OCI-LY7 (cell line): ENCODE results near the gene TM4SF1. TPM values are rescaled to one million over a fixed set of nuclear protein-coding genes. Genes with fewer than 3 reads are reported as not detected.

ENCODE experiments used
- BruUV-seq: library from RNA; stranded (reverse); fragments of 400-500 nt; replicated peaks from 2 replicates; lab custom pipeline; 2021; lab: Mats Ljungman, UMichigan
- CTCF ChIA-PET: fragments of 300-600 bp; sonication (Branson Sonifier 250); formaldehyde crosslinking; loops from one replicate; lab custom pipeline; 2022; ENCODE audit warnings: antibody characterized with exemption; ENCODE audit not compliant: unreplicated experiment; lab: Charles Lee
- POLR2A ChIA-PET: fragments of 300-600 bp; sonication (Branson Sonifier 250); formaldehyde crosslinking; loops from one replicate; lab custom pipeline; 2022; ENCODE audit warnings: antibody characterized with exemption; lab: Charles Lee
- DNase-seq: peaks from one replicate; pipeline ENCODE4 v3.0.0-alpha.2; 2015; ENCODE audit warnings: low spot score
- H2AFZ ChIP-seq: fragments of 200-600 bp; sonication (generic), shearing (Covaris generic); 2 replicates; pipeline ENCODE4 v1.6.1; 2014; ENCODE audit warnings: mild to moderate bottlenecking, antibody characterized with exemption, low read length, moderate library complexity
- H3K27ac ChIP-seq: fragments of 200-600 bp; sonication (generic); 2 replicates; pipeline ENCODE4 v1.5.1; 2014; ENCODE audit warnings: mixed run types, low read depth, mild to moderate bottlenecking, moderate library complexity, low read length, inconsistent platforms; ENCODE audit not compliant: poor library complexity, severe bottlenecking
- H3K36me3 ChIP-seq: fragments of 200-600 bp; sonication (generic); 2 replicates; pipeline ENCODE4 v1.6.1; 2014; ENCODE audit warnings: mild to moderate bottlenecking, antibody characterized with exemption, low read length, moderate library complexity, mixed read lengths; ENCODE audit not compliant: insufficient read depth
- H3K4me1 ChIP-seq: fragments of 200-600 bp; sonication (generic); 2 replicates; pipeline ENCODE4 v1.5.1; 2014; ENCODE audit warnings: mild to moderate bottlenecking, low read length; ENCODE audit not compliant: insufficient read depth, poor library complexity, severe bottlenecking
- H3K4me2 ChIP-seq: fragments of 200-600 bp; sonication (generic); 2 replicates; pipeline ENCODE4 v1.6.1; 2014; ENCODE audit warnings: mild to moderate bottlenecking, low read length
- H3K4me3 ChIP-seq: fragments of 200-600 bp; sonication (generic); 2 replicates; pipeline ENCODE4 v1.5.1; 2014; ENCODE audit warnings: mild to moderate bottlenecking, low read depth, low read length; ENCODE audit not compliant: poor library complexity, severe bottlenecking
- H3K79me2 ChIP-seq: fragments of 200-600 bp; sonication (generic); 2 replicates; pipeline ENCODE4 v1.6.1; 2016; ENCODE audit warnings: low read depth, mild to moderate bottlenecking, low read length, moderate library complexity, mixed read lengths; ENCODE audit not compliant: insufficient read depth
- H3K9me2 ChIP-seq: fragments of 200-600 bp; sonication (generic); 2 replicates; pipeline ENCODE4 v1.6.1; 2016; ENCODE audit warnings: mild to moderate bottlenecking, low read length, mixed read lengths; ENCODE audit not compliant: insufficient read depth
- H3K9me3 ChIP-seq: fragments of 200-600 bp; sonication (generic); 2 replicates; pipeline ENCODE4 v1.6.1; 2014; ENCODE audit warnings: mild to moderate bottlenecking, mixed run types, low read length, mixed read lengths
- H4K20me1 ChIP-seq: fragments of 200-600 bp; sonication (generic); 2 replicates; pipeline ENCODE4 v1.6.1; 2014; ENCODE audit warnings: mild to moderate bottlenecking, antibody characterized with exemption, low read length, moderate library complexity, mixed read lengths; ENCODE audit not compliant: insufficient read depth
- EZH2phosphoT487 ChIP-seq: fragments of 200-600 bp; sonication (generic); IDR thresholded peaks from 2 replicates; pipeline ENCODE4 v1.6.1; 2018; ENCODE audit warnings: low read depth, borderline replicate concordance, mild to moderate bottlenecking, mixed run types, antibody characterized with exemption, low read length, moderate library complexity, mixed read lengths
- intact Hi-C: fragments of 100-400 bp; cut with micrococcal nuclease; formaldehyde crosslinking; loops from one replicate; pipeline ENCODE4 v1.10.0; 2022; ENCODE audit not compliant: unreplicated experiment
- total RNA-seq, 2 experiments: library from RNA; depleted of rRNA in 1 of 2; stranded (reverse); fragments of >200 nt in 1 of 2; shearing (Covaris generic) in 1 of 2; gene quantifications; 2 replicates each; pipeline ENCODE4 v1.2.3, GENCODE V29; 2014 to 2022
- TF ChIP-seq, protein P1 (sequence below): fragments of 200-600 bp; sonication (generic); conservative IDR thresholded peaks from 2 replicates; pipeline ENCODE4 v1.5.1; 2014; ENCODE audit warnings: mild to moderate bottlenecking, antibody characterized with exemption, low read length, moderate library complexity, mixed read lengths

Gene TM4SF1
- total RNA-seq, 2 experiments from 2014 or later, result not detected

DNA sequence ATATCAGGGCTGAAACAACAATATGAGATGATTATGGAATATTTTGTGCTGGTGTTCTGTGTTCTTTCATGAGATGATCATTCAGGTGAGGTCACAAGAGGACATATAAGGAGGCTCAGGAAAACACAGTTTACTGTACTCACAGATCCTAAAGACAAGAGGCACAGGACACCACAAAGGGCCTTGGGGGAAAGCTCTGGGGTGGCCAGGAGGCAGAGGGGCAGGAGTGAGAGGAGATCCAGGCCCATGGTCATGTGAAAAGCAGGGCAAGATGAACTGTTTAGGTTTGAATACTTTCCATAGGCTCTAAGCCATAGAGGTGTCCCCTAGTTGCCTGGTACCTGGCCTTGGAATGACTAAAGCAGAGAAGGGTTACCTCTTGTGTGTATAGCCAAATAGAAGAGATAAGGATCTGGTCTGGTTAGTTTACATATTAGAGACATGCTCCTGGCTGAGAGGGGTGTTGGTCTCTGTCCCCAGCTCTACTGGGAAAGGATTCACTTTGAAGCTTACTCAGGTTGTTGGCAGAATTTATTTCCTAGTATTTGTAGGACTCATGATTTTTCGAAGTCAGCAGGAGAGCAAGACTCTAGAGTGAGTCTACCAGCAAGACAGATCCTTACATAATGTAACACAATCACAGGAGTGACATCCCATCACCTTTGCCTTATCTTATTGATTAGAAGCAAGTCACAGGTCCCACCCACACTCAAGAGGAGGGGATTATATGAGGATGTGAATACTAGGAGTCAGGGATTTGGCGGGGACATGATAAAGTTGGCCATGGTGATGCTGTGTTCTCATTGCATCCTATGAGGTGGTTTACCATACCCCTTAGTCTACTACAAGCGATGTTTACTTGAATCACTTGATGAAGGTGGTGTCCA, 11.3 kb upstream of the TM4SF1 start:
- Histone ChIP-seq H3K27ac (no peak overlapping the region), H3K4me3 (no peak overlapping the region), H3K36me3 (no peaks in the 10 kb centered on the region), H4K20me1 (no peaks in the 10 kb centered on the region), H3K4me2 (no peak overlapping the region), H3K9me2 (no peaks in the 10 kb centered on the region), H2AFZ (no peak overlapping the region), H3K9me3 (no peaks in the 10 kb centered on the region), H3K4me1 (no peaks in the 10 kb centered on the region), H3K79me2 (no peaks in the 10 kb centered on the region)
- intact Hi-C loops, result no loop called here
- BruUV-seq, result no TSS peak
- POLR2A ChIA-PET, result no interaction called here
- CTCF ChIA-PET, result no interaction called here
- no peak for TF ChIP-seq EZH2phosphoT487
- TF ChIP-seq, protein P1, sequence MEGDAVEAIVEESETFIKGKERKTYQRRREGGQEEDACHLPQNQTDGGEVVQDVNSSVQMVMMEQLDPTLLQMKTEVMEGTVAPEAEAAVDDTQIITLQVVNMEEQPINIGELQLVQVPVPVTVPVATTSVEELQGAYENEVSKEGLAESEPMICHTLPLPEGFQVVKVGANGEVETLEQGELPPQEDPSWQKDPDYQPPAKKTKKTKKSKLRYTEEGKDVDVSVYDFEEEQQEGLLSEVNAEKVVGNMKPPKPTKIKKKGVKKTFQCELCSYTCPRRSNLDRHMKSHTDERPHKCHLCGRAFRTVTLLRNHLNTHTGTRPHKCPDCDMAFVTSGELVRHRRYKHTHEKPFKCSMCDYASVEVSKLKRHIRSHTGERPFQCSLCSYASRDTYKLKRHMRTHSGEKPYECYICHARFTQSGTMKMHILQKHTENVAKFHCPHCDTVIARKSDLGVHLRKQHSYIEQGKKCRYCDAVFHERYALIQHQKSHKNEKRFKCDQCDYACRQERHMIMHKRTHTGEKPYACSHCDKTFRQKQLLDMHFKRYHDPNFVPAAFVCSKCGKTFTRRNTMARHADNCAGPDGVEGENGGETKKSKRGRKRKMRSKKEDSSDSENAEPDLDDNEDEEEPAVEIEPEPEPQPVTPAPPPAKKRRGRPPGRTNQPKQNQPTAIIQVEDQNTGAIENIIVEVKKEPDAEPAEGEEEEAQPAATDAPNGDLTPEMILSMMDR, result no peak
- no peak for DNase-seq

DNA sequence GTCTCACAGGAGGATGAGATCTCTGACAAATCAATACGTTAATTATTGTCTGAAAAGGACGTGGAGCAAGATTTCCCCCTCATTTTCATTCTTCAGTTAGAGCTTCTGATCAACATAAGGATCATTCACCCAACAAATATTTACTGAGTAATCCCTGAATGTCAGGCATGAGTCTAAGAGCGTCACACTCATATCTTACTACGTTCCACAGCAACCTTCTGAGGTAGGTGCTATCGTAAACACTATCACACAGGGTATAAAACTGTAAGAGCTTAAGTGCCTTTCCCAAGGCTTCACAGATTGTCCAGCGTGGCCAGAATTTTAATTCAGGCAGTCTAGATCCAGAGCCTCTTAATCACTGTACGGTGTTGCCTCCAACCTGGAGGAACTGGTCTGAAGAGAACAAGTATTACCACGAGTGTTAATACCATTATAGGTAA, 10.6 kb upstream of the TM4SF1 start:
- H3K27ac ChIP-seq, result no peak overlapping the region
- TF ChIP-seq, protein P1, result no peak
- no peak for TF ChIP-seq EZH2phosphoT487
- H3K4me1 ChIP-seq, result no peaks in the 10 kb centered on the region
- H3K79me2 ChIP-seq, result no peaks in the 10 kb centered on the region
- no peak for DNase-seq
- no peaks in the 10 kb centered on the region for H3K9me2 ChIP-seq
- H3K4me2 ChIP-seq, result no peak overlapping the region
- no peaks in the 10 kb centered on the region for H4K20me1 ChIP-seq
- no peak overlapping the region for H2AFZ ChIP-seq
- CTCF ChIA-PET, result no interaction called here
- POLR2A ChIA-PET, result no interaction called here
- H3K4me3 ChIP-seq, result no peak overlapping the region
- no peaks in the 10 kb centered on the region for H3K9me3 ChIP-seq
- no TSS peak for BruUV-seq
- intact Hi-C loops, result no loop called here
- no peaks in the 10 kb centered on the region for H3K36me3 ChIP-seq

DNA sequence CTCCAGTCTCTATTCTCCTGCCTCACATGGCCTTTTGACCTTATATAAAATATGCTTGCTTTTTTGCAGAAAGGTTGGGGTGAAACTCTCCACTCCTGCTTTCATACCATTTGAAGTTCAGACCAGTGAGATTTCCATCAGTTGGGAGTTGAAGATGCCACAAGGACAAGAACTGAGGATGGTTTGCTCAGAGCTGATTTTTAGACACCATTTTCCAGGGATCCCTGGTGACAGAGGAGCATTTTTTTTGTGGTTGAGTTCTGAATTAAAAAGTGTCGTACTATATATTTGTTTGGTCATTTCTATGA, 8.8 kb upstream of the TM4SF1 start:
- no peaks in the 10 kb centered on the region for H3K36me3 ChIP-seq
- no peak overlapping the region for H3K4me3 ChIP-seq
- H3K4me1 ChIP-seq, result no peaks in the 10 kb centered on the region
- intact Hi-C loops, result no loop called here
- no peaks in the 10 kb centered on the region for H3K9me2 ChIP-seq
- ChIA-PET POLR2A (interaction anchor here (0.6 kb wide), 1 partner anchor 173 kb away, joined by 3 read pairs; no protein-coding TSS in a partner anchor), CTCF (no interaction called here)
- H4K20me1 ChIP-seq, result no peaks in the 10 kb centered on the region
- no TSS peak for BruUV-seq
- no peaks in the 10 kb centered on the region for H3K79me2 ChIP-seq
- no peak overlapping the region for H2AFZ ChIP-seq
- no peaks in the 10 kb centered on the region for H3K9me3 ChIP-seq
- H3K27ac ChIP-seq, result no peak overlapping the region
- TF ChIP-seq, protein P1, result no peak
- no peak for TF ChIP-seq EZH2phosphoT487
- DNase-seq, result no peak
- H3K4me2 ChIP-seq, result no peak overlapping the region
